Upper lobe of right lung (tissue), 1 donor: Measurements from ENCODE around the gene ADGRD1. TPM values are rescaled to one million over a fixed set of nuclear protein-coding genes. Genes with fewer than 3 reads are reported as not detected.
A peak's percentile ranks its signal among the peaks of the same experiment; 100 is the strongest.

Experiments used
- ATAC-seq: fragments of 200-7000 bp; cut with Tn5 transposase; one replicate; pipeline ENCODE4 v1.9.1; 2020; ENCODE audit warnings: mild to moderate bottlenecking, moderate library complexity
- DNase-seq: peaks from one replicate; pipeline ENCODE4 v3.0.0-alpha.2; 2020
- H3K27ac ChIP-seq: fragments of 200-600 bp; one replicate; pipeline ENCODE4 v1.8.0; 2022
- H3K27me3 ChIP-seq: fragments of 200-600 bp; one replicate; pipeline ENCODE4 v1.8.0; 2022; ENCODE audit warnings: mild to moderate bottlenecking
- H3K36me3 ChIP-seq: fragments of 200-600 bp; one replicate; pipeline ENCODE4 v1.8.0; 2022
- H3K4me1 ChIP-seq: fragments of 200-600 bp; one replicate; pipeline ENCODE4 v1.8.0; 2022
- H3K4me3 ChIP-seq: fragments of 200-600 bp; one replicate; pipeline ENCODE4 v1.8.0; 2022; ENCODE audit warnings: mild to moderate bottlenecking
- H3K9me3 ChIP-seq: fragments of 200-600 bp; one replicate; pipeline ENCODE4 v1.8.0; 2022
- CTCF ChIP-seq: fragments of 200-600 bp; IDR thresholded peaks from one replicate; pipeline ENCODE4 v1.8.0; 2022; ENCODE audit warnings: antibody characterized with exemption
- intact Hi-C: fragments of 100-400 bp; cut with DNase I; formaldehyde crosslinking; loops from one replicate; pipeline ENCODE4 v1.11.0; 2022
- total RNA-seq: library from RNA; stranded (reverse); fragmentation: NEBNext Ultra II Directional; extraction: Animal tissue kit (Norgen Biotek cat#: 25700); gene quantifications from one replicate; pipeline ENCODE4 v1.2.1, GENCODE V29; 2021
- donor health status: DM: no; HTN: yes; CAD: no; lungs with severe emphysema.

The ADGRD1 gene
- total RNA-seq, 1 donor from 2014 or later = 113 TPM

GRCh38 chr12:131102493-131102931 lies 148.8 kb downstream of the ADGRD1 start:
- DNase-seq (peak; percentile 55), ATAC-seq (no peak)
- no peak overlapping the region for H3K4me3 ChIP-seq
- peaks cover 8% of the 10 kb centered on the region for H3K4me1 ChIP-seq
- H3K9me3 ChIP-seq = no peaks in the 10 kb centered on the region
- no peaks in the 10 kb centered on the region for H3K27me3 ChIP-seq
- H3K36me3 ChIP-seq = no peaks in the 10 kb centered on the region
- no peak overlapping the region for H3K27ac ChIP-seq
- TF ChIP-seq CTCF = no peak
- intact Hi-C loops = no loop called here

DNA sequence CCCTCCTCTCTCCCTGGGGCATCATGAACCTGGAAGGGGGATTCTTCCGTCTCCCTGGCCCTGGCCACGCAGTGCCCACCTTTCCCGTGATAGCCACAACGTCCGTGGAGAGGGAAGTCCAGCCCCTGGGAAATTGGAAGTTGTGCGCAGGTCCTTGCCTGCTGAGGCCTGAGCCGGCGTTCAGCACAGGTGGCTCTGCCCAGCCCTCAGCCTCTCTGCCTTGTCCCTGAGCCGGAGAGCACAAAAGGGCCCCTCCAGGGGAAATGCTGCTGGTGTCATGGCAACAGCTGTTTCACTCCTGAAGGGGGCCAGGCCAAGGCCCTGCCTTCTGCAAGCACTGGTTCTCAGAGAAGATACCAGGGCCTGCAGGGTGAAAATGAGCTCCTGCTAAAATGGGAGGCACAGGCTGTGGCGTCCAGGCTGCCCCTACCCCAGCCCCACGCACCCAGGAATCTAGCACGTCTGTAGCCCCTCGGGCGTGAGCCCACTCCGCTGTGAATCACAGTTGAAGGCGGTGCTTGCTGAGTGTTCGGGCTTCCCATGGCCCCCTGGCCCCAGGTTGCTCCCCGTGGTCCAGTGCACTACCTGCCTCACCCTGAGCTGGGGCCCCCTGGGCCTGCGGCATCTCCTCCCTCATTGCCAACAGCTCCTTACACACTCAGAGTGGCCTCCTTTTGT lies 149.4 kb downstream of the ADGRD1 start:
- intact Hi-C loops = no loop called here
- Histone ChIP-seq H3K27ac (no peak overlapping the region), H3K4me1 (peaks cover 8% of the 10 kb centered on the region), H3K4me3 (no peak overlapping the region), H3K36me3 (no peaks in the 10 kb centered on the region), H3K9me3 (no peaks in the 10 kb centered on the region), H3K27me3 (no peaks in the 10 kb centered on the region)
- DNase-seq = peak; percentile 57
- no peak for TF ChIP-seq CTCF
- ATAC-seq = no peak

DNA sequence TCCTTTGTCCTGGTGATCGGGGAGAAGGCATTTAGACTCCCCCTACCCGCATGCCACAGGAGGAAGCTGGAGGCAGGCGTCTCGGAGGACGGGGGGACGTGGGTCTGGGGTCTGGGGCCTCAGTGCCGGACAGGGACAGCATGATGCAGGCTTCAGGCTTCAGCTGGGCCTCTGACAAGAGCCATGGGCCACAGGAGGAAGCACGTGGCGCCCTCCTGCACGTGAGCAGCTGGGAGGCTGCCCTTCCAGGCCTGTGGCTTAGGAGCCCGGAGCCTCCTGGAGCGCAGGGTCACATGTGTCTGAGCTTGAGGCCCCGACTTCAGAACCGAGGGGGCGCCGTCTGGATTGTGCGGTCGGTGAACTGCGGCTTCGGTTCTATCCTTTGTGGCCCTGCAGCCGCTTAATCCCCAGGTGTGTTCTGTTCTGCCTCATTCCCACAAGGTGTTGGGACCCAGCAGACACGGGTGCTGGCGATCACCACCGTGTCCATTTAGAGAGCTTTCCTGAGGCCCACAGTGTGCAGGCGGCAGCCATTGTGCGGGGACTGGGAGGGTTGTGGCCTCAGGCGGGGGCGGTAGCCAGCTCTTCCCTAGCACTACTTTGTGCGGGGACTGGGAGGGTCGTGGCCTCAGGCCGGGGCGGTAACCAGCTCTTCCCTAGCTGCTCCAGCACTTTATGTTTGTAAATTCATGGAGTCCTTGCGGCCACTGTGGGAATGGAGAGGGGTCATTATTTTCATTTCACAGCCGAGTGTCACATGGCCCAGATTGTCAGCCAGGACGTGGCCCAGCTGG lies 150.2 kb downstream of the ADGRD1 start:
- Histone ChIP-seq H3K4me1 (peaks cover 8% of the 10 kb centered on the region), H3K4me3 (no peak overlapping the region), H3K36me3 (no peaks in the 10 kb centered on the region), H3K9me3 (no peaks in the 10 kb centered on the region), H3K27me3 (no peaks in the 10 kb centered on the region), H3K27ac (no peak overlapping the region)
- intact Hi-C loops = no loop called here
- no peak for TF ChIP-seq CTCF
- DNase-seq = peak; percentile 52
- ATAC-seq = no peak

DNA sequence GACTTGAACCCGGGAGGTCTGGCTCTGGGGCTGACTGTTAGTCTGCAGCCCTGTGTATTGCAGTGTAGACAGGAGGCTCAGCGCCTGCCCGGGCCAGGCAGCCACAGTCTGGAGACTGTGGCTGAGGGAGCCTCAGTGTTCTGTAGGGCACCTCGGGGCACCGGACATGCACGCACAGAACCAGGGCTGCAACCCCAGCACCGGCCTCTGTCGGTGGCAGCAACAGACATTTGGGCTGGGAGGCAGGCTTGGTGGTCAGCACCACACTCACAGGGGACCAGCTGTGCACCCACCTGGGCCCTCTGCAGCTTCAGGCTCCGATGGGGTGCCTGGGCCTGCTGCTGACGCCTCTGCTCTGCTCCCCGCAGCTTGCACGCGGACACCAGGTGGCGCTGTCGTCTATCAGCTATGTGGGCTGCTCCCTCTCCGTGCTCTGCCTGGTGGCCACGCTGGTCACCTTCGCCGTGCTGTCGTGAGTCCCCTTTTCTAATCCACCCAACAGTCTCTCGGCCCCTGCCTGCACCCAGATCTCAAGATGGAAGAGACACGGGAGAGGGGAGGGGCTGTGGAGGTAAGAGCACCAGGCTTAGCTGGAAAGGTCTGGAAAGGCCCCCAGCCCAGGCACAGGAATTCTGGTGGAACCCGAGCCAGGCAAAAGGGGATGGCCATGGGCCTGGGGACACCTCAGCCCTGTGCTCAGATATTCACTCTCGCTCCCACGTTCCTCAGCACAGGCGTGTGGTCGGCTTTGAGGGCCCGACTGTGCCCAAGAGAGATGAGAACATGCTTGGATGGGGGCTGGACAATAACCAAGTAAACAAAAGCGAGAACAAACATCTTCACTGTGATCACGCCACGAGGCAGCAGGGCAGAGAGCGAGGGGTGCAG lies 151.0 kb downstream of the ADGRD1 start:
- H3K27ac ChIP-seq = no peak overlapping the region

More for the DNA sequence above, 151.0 kb downstream of the ADGRD1 start:
- intact Hi-C loops = no loop called here
- peak; percentile 92 for DNase-seq
- H3K9me3 ChIP-seq = no peaks in the 10 kb centered on the region
- H3K36me3 ChIP-seq = no peaks in the 10 kb centered on the region
- H3K27me3 ChIP-seq = no peaks in the 10 kb centered on the region
- H3K4me3 ChIP-seq = no peak overlapping the region
- TF ChIP-seq CTCF = peak; percentile 89
- ATAC-seq = peak; percentile 90
- H3K4me1 ChIP-seq = peaks cover 8% of the 10 kb centered on the region
